ENCODE data around the gene SGMS1. TPM values are rescaled to one million over a fixed set of nuclear protein-coding genes. Genes with fewer than 3 reads are reported as not detected.
"Not testable (repeated sequence)": the region's sequence is repeated elsewhere in the genome, so short reads cannot be mapped to it uniquely, and the experiment has no call there.

Gene SGMS1
- total and polyA plus RNA-seq, 12 donors: 7.3 to 24.3 (median 17.1) TPM

- H3K27me3 ChIP-seq: no peaks in the 10 kb centered on the region
- TF ChIP-seq, protein P1, sequence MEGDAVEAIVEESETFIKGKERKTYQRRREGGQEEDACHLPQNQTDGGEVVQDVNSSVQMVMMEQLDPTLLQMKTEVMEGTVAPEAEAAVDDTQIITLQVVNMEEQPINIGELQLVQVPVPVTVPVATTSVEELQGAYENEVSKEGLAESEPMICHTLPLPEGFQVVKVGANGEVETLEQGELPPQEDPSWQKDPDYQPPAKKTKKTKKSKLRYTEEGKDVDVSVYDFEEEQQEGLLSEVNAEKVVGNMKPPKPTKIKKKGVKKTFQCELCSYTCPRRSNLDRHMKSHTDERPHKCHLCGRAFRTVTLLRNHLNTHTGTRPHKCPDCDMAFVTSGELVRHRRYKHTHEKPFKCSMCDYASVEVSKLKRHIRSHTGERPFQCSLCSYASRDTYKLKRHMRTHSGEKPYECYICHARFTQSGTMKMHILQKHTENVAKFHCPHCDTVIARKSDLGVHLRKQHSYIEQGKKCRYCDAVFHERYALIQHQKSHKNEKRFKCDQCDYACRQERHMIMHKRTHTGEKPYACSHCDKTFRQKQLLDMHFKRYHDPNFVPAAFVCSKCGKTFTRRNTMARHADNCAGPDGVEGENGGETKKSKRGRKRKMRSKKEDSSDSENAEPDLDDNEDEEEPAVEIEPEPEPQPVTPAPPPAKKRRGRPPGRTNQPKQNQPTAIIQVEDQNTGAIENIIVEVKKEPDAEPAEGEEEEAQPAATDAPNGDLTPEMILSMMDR (IDR thresholded peaks at IDR 0.05): no peak
- H3K9me3 ChIP-seq: peaks cover 0 to 13% (median 0%) of the 10 kb centered on the region in 11 donors
- H3K4me3 ChIP-seq: no peak overlapping the region
- 83 to 88% methylated on average over 2 of the region's 2 CpGs for WGBS, 2 donors
- no peaks in the 10 kb centered on the region for H3K36me3 ChIP-seq
- no peak overlapping the region for H3K27ac ChIP-seq
- intact Hi-C loops (cut with DNase I): no loop called here
- H3K4me1 ChIP-seq: peaks cover 0 to 36% (median 26%) of the 10 kb centered on the region in 9 donors
- ATAC-seq (no peak), DNase-seq (no peak)
These were observed 265.3 kb downstream of the SGMS1 start for GRCh38 chr10:50358411-50358810.

GRCh38 chr10:50356481-50356832, 267.3 kb downstream of the SGMS1 start:
- H3K27me3 ChIP-seq; H3K4me3 ChIP-seq; H3K9me3 ChIP-seq; intact Hi-C loops (cut with DNase I); H3K27ac ChIP-seq; DNase-seq; ATAC-seq; H3K36me3 ChIP-seq: not testable (repeated sequence)
- H3K4me1 ChIP-seq: peaks cover 0 to 40% (median 26%) of the 10 kb centered on the region in 9 donors
- WGBS, 2 donors: 42 to 73% methylated on average over 1 of the region's 1 CpG

DNA sequence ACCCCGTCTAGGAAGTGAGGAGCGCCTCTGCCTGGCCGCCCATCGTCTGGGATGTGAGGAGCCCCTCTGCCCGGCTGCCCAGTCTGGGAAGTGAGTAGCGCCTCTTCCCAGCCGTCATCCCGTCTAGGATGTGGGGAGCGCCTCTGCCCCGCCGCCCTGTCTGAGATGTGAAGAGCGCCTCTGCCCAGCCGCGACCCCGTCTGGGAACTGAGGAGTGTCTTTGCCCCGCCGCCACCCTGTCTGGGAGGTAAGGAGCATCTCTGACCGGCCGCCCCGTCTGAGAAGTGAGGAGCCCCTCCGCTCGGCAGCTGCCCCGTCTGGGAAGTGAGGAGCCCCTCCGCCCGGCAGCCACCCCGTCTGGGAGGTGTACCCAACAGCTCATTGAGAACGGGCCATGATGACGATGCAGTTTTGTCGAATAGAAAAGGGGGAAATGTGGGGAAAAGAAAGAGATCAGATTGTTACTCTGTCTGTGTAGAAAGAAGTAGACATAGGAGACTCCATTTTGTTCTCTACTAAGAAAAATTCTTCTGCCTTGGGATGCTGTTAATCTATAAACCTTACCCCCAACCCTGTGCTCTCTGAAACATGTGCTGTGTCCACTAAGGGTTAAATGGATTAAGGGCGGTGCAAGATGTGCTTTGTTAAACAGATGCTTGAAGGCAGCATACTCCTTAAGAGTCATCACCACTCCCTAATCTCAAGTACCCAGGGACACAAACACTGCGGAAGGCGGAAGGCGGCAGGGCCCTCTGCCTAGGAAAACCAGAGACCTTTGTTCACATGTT, 267.9 kb downstream of the SGMS1 start:
- H3K27ac ChIP-seq; H3K36me3 ChIP-seq; ATAC-seq; H3K4me3 ChIP-seq; intact Hi-C loops (cut with DNase I); H3K9me3 ChIP-seq; H3K27me3 ChIP-seq; DNase-seq: not testable (repeated sequence)
- WGBS, 2 donors: 90 to 94% methylated on average over 32 to 33 of the region's 33 CpGs
- H3K4me1 ChIP-seq: peaks cover 0 to 34% (median 25%) of the 10 kb centered on the region in 9 donors

DNA sequence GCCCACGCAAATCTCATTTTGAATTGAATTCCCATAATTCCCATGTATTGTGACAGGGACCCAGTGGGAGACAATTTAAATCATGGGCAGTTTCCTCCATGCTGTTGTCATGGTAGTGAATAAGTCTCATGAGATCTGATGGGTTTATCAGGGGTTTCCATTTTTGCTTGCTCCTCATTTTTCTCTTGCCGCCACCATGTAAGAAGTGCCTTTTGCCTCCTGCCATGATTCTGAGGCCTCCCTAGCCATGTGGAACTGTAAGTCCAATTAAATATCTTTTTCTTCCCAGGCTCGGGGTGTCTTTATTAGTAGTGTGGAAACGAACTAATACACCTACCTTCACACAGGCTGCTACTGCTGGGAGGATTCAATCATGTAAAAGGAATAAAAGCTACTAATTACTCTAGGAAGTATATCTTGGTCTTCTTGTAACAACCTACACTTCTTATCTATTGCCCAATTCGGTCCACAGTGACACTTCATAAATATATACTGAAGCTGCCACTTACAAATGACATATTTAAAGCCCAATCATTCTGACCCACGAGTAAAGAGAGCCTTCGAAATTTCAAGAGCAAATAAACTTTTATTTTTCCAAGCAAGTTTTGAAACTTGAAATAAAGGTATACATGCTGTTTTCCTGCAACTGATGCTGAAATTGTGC, 272.1 kb downstream of the SGMS1 start:
- H3K36me3 ChIP-seq: no peaks in the 10 kb centered on the region
- no peaks in the 10 kb centered on the region for H3K27me3 ChIP-seq
- H3K27ac ChIP-seq: no peak overlapping the region
- H3K4me1 ChIP-seq: peaks cover 0 to 24% (median 12%) of the 10 kb centered on the region in 9 donors
- no peak overlapping the region for H3K4me3 ChIP-seq
- no peak for DNase-seq
- no peak for ATAC-seq
- intact Hi-C loops (cut with DNase I): no loop called here
- TF ChIP-seq, protein P1 (IDR thresholded peaks at IDR 0.05): no peak
- 93% methylated on average over 7 of the region's 7 CpGs for WGBS, 2 donors
- H3K9me3 ChIP-seq: peaks cover 0 to 19% (median 5%) of the 10 kb centered on the region in 11 donors

DNA sequence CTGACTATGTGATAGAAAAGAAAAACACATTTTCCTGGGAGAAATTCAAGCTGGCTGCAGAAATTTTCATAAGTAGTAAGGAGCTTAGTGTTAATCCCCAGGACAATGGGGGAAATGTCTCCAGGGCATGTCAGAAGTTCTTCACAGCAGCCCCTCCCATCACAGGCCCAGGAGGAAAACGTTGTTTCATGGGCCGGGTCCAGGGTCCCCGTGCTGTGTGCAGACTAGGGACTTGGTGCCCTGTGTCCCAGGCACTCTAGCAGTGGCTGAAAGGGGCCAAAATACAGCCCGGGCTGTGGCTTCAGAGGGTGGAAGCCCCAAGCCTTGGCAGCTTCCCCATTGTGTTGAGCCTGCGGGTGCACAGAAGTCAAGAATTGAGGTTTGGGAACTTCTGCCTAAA, 273.4 kb downstream of the SGMS1 start:
- H3K27ac ChIP-seq: no peak overlapping the region
- 95 to 97% methylated on average over 5 of the region's 5 CpGs for WGBS, 2 donors
- ATAC-seq (no peak), DNase-seq (no peak)
- no peaks in the 10 kb centered on the region for H3K27me3 ChIP-seq
- intact Hi-C loops (cut with DNase I): no loop called here
- H3K4me1 ChIP-seq: peaks cover 0 to 25% (median 12%) of the 10 kb centered on the region in 9 donors
- H3K4me3 ChIP-seq: no peak overlapping the region
- TF ChIP-seq, protein P1 (IDR thresholded peaks at IDR 0.05): no peak
- peaks cover 0 to 19% (median 5%) of the 10 kb centered on the region in 11 donors for H3K9me3 ChIP-seq
- H3K36me3 ChIP-seq: no peaks in the 10 kb centered on the region

Measured in heart right ventricle (tissue), 16 donors.